Naive thymus-derived CD8-positive, alpha-beta T cell (primary cell): ENCODE data around the gene CALN1. TPM values are rescaled to one million over a fixed set of nuclear protein-coding genes. Genes with fewer than 3 reads are reported as not detected.

Source experiments
- ATAC-seq, 2 donors: fragments of 150-1000 bp; cut with Tn5 transposase in 1 of 2; sonication (Bioruptor Pico), chemical (Tn5 transposase) in 1 of 2; 1 replicate in 1 of 2; 2 replicates in 1 of 2; pipeline ENCODE4 v1.10.0; 2021; ENCODE audit warnings: mild to moderate bottlenecking in 2 of 2, moderate library complexity in 2 of 2
- POLR2A ChIA-PET: fragments of 350-600 bp; sonication (Branson Sonifier 250); formaldehyde crosslinking; loops from one replicate; lab custom pipeline; 2021; ENCODE audit warnings: antibody characterized with exemption; lab: Charles Lee
- DNase-seq, 10 donors: peaks; one replicate each; pipeline versions ENCODE4 v3.0.0 to v3.0.0-alpha.2; 2020 to 2022
- H3K27ac Mint-ChIP-seq, 10 donors: one replicate each; pipeline ENCODE4 v1.8.0; 2020 to 2022; ENCODE audit warnings: mild to moderate bottlenecking in 10 of 10, mixed read lengths in 10 of 10, moderate library complexity in 4 of 10, inconsistent platforms in 1 of 10
- H3K27me3 Mint-ChIP-seq, 5 donors: one replicate each; pipeline ENCODE4 v1.8.0; 2021 to 2022; ENCODE audit warnings: mixed read lengths in 5 of 5
- H3K36me3 Mint-ChIP-seq, 3 donors: one replicate each; pipeline ENCODE4 v1.8.0; 2020 to 2022; ENCODE audit warnings: mixed read lengths in 3 of 3, mild to moderate bottlenecking in 2 of 3, inconsistent platforms in 1 of 3
- H3K4me1 Mint-ChIP-seq, 4 donors: one replicate each; pipeline ENCODE4 v1.8.0; 2021 to 2022; ENCODE audit warnings: mixed read lengths in 4 of 4
- H3K4me3 Mint-ChIP-seq, 10 donors: one replicate each; pipeline ENCODE4 v1.8.0; 2020 to 2022; ENCODE audit warnings: mild to moderate bottlenecking in 10 of 10, mixed read lengths in 10 of 10, moderate library complexity in 6 of 10, inconsistent platforms in 1 of 10
- H3K9me3 Mint-ChIP-seq, 9 donors: one replicate each; pipeline ENCODE4 v1.8.0; 2020 to 2022; ENCODE audit warnings: mixed read lengths in 9 of 9, mild to moderate bottlenecking in 3 of 9, inconsistent platforms in 1 of 9, moderate library complexity in 1 of 9
- polyA plus RNA-seq, 3 donors: library from polyadenylated mRNA; unstranded; fragments of 300-500 nt; fragmentation: Illumina TruSeq; gene quantifications; one replicate each; pipeline ENCODE4 v1.2.3, GENCODE V29; 2021
- total RNA-seq, 8 experiments: library from RNA in 2 of 8; stranded (reverse) in 2 of 8; gene quantifications; one replicate each; pipeline ENCODE4 v1.2.3 and lab custom pipeline; 2021 to 2026

The CALN1 gene
- total and polyA plus RNA-seq, 5 experiments from 2014 or later, result 0.15 TPM; not detected in 4

DNA sequence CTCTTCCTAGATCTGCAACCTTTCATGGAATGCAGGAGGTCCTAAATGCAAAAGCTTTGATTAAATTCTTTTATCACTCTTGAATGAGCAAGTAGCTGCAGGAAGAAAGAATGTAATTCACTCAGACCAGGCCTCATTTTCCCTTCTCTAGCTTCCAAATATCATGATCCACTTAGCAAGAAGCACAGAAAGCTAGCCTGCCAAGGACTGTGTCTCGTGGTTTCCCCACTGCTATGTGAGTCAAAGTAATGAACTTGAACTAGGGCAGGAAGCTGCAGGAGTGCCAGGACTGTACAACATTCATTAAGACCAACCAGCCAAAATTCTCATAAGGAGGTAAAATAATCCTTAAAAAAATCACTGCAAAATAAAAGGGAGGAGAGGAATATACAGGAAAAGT is 379.2 kb downstream of the CALN1 start:
- Mint-ChIP-seq H3K9me3 (peaks cover 0 to 20% (median 16%) of the 10 kb centered on the region in 9 donors), H3K4me1 (peaks cover 0 to 2% (median 0%) of the 10 kb centered on the region in 4 donors), H3K36me3 (no peaks in the 10 kb centered on the region), H3K27me3 (peaks cover 0 to 3% (median 0%) of the 10 kb centered on the region in 5 donors), H3K4me3 (no peak overlapping the region), H3K27ac (no peak overlapping the region)
- no peak for DNase-seq
- no peak for ATAC-seq
- POLR2A ChIA-PET, result no interaction called here

DNA sequence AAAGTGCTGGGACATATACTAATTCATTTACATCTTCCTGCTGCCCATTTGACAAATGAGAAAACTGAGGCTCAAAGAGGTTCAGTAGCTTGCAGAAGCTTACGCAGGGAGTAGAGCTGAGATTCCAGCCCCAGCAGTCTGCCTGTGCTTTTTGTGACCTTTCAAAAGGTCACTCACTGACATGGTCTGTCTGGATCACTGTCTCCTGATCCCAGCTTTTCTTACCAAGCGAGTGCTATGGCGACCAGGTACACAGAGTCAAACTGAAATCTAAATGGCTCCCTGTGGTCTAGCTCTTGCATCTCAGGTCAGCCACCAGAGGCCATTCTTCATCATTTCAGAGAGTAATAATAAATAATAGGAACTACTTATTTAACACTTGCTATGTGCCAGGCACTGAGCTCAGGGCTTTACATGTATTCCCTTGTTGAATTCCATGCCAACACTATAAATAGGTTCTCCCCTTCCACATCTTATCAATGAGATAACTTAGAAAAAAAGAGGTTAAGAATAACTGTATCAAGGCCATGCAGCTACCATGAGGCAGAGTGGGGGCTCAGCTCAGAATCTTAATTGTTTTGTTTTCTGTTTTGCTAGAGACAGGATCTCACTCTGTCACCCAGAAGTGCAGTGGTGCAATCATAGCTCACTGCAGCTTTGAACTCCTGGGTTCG is 381.0 kb downstream of the CALN1 start:
- Mint-ChIP-seq H3K27ac (no peak overlapping the region), H3K4me3 (no peak overlapping the region), H3K4me1 (peaks cover 0 to 2% (median 0%) of the 10 kb centered on the region in 4 donors), H3K9me3 (peaks cover 0 to 18% (median 11%) of the 10 kb centered on the region in 9 donors), H3K27me3 (peaks cover 0 to 3% (median 0%) of the 10 kb centered on the region in 5 donors), H3K36me3 (peaks cover 0 to 5% (median 0%) of the 10 kb centered on the region in 3 donors)
- POLR2A ChIA-PET, result no interaction called here
- no peak for DNase-seq
- ATAC-seq, result no peak

DNA sequence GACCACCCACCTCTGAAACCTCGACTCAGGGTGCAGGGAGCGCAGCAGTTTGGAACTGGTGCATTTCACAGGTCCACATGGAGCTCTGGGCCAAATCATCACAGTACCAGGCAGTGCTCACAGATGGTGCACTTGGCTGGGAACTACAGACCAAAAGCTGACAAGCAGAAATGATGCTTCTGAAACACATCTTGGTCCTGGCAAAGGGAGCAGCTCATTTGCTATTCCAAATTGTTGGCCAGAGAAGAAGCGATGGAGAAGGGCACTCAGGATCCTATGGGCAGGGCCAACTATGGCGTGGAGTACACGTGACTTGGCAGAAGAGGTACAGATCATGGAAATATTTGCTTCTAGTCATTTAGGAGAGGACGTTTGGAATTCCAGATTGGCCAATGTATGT is 383.9 kb downstream of the CALN1 start:
- H3K27ac Mint-ChIP-seq, result no peak overlapping the region
- no peak overlapping the region for H3K4me3 Mint-ChIP-seq
- peaks cover 0 to 25% (median 8%) of the 10 kb centered on the region in 9 donors for H3K9me3 Mint-ChIP-seq
- ATAC-seq (no peak), DNase-seq (no peak)
- no peaks in the 10 kb centered on the region for H3K27me3 Mint-ChIP-seq
- H3K4me1 Mint-ChIP-seq, result no peaks in the 10 kb centered on the region
- POLR2A ChIA-PET, result no interaction called here
- peaks cover 0 to 5% (median 0%) of the 10 kb centered on the region in 3 donors for H3K36me3 Mint-ChIP-seq

DNA sequence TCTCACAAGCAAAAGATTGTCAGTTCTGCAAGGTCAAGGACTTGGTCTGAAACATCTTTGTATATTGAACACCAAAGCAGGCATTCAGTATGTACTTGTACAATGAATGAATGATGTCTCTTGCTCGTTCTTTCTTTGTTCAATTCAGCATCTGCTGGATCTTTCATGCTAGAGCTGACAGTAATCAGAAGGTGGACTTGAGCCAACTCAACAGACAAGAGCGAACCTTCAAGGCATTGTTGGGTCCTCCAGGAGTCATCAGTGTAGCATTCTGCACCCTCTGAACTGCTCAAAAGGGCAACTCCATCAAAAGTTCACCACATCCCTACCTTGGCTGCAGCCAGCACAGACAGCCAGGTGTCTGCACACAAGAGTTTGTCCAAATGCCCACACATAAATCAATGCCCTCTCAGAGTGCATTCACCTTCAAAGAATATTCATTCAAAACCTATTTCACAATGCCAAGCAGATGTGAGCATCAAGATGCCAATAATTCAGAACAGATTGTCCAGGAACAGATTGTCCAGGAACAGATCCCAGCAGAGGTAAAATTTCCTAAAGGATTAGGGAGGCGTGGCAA is 386.7 kb downstream of the CALN1 start:
- Mint-ChIP-seq H3K4me3 (no peak overlapping the region), H3K36me3 (peaks cover 0 to 10% (median 0%) of the 10 kb centered on the region in 3 donors), H3K4me1 (no peaks in the 10 kb centered on the region), H3K9me3 (peaks cover 0 to 27% (median 8%) of the 10 kb centered on the region in 9 donors), H3K27ac (no peak overlapping the region), H3K27me3 (peaks cover 0 to 4% (median 0%) of the 10 kb centered on the region in 5 donors)
- POLR2A ChIA-PET, result no interaction called here
- no peak for DNase-seq
- ATAC-seq, result no peak

- POLR2A ChIA-PET, result no interaction called here
- no peak overlapping the region for H3K4me3 Mint-ChIP-seq
- H3K4me1 Mint-ChIP-seq, result no peaks in the 10 kb centered on the region
- H3K9me3 Mint-ChIP-seq, result peaks cover 0 to 27% (median 12%) of the 10 kb centered on the region in 9 donors
- DNase-seq, result no peak
- no peak for ATAC-seq
- H3K27me3 Mint-ChIP-seq, result peaks cover 0 to 4% (median 0%) of the 10 kb centered on the region in 5 donors
- H3K36me3 Mint-ChIP-seq, result peaks cover 0 to 10% (median 0%) of the 10 kb centered on the region in 3 donors
- no peak overlapping the region for H3K27ac Mint-ChIP-seq
These were observed 388.2 kb downstream of the CALN1 start for GRCh38 chr7:72023926-72024325.

DNA sequence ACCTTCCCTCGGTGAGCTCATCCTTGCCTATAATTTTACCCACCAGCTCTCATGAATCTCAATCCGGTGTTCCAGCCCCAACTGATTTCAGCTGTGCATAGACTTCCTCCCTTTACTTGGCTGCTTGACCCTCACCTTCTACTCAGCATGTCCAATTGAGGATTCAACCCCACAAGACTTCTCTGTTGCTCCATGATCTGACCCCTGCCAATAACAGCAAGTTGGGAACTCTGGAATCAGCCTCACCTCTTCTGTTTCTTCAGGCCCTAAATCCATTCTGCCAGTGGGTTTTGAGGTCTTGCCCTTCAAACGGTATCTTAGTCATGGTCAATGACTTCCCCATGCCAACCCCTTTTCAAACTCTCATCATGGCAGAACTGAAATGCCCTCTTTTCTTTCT is 390.4 kb downstream of the CALN1 start:
- Mint-ChIP-seq H3K9me3 (peaks cover 0 to 27% (median 10%) of the 10 kb centered on the region in 9 donors), H3K36me3 (peaks cover 0 to 5% (median 0%) of the 10 kb centered on the region in 3 donors), H3K27me3 (peaks cover 0 to 4% (median 0%) of the 10 kb centered on the region in 5 donors), H3K4me1 (no peaks in the 10 kb centered on the region), H3K4me3 (no peak overlapping the region), H3K27ac (no peak overlapping the region)
- POLR2A ChIA-PET, result no interaction called here
- ATAC-seq (no peak), DNase-seq (no peak)

DNA sequence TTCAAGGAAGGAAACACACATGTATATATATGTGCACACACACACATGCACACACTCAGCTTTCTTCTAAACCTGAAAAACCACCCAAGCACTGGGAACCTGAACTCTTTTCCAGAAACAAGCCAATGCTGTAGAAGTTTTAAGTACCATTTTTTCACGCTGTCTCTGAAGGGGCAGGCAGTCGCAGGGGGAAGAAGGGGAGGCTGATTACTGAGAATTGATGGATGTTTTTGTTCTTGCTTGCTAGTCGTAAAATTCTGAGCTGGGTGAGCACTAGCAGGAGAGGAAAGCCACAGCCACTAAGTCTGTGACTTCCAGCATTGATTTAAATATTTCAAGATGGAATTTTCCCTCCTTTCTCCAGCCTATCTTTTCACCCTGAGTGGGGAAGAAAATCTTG is 391.8 kb downstream of the CALN1 start:
- Mint-ChIP-seq H3K4me3 (no peak overlapping the region), H3K27ac (no peak overlapping the region), H3K27me3 (peaks cover 0 to 4% (median 0%) of the 10 kb centered on the region in 5 donors), H3K36me3 (peaks cover 0 to 5% (median 0%) of the 10 kb centered on the region in 3 donors), H3K9me3 (peaks cover 0 to 27% (median 9%) of the 10 kb centered on the region in 9 donors), H3K4me1 (no peaks in the 10 kb centered on the region)
- DNase-seq (no peak), ATAC-seq (no peak)
- POLR2A ChIA-PET, result no interaction called here

DNA sequence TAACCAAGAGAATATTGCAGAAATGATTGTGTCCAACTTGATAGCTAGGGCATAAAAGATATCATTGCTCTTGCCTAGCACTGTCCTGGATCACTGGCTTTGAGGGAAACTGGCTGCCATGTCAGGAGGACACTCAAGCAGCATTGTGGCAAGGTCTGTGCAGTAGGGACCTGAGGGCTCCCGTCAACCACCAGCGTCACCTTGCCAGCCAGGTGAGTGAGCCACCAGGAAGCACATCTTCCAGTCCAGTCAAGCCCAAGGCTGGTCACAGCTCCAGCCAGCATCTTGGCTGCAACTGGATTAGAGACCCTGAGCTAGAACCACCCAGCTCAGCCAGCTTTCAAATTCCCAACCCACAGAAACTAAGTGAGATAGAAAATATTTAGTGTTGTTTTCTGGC is 392.7 kb downstream of the CALN1 start:
- POLR2A ChIA-PET, result no interaction called here
- no peak overlapping the region for H3K4me3 Mint-ChIP-seq
- H3K27me3 Mint-ChIP-seq, result peaks cover 0 to 4% (median 0%) of the 10 kb centered on the region in 5 donors
- H3K4me1 Mint-ChIP-seq, result no peaks in the 10 kb centered on the region
- peaks cover 0 to 5% (median 0%) of the 10 kb centered on the region in 3 donors for H3K36me3 Mint-ChIP-seq
- H3K27ac Mint-ChIP-seq, result no peak overlapping the region
- DNase-seq, result no peak
- no peak for ATAC-seq
- peaks cover 0 to 21% (median 12%) of the 10 kb centered on the region in 9 donors for H3K9me3 Mint-ChIP-seq

DNA sequence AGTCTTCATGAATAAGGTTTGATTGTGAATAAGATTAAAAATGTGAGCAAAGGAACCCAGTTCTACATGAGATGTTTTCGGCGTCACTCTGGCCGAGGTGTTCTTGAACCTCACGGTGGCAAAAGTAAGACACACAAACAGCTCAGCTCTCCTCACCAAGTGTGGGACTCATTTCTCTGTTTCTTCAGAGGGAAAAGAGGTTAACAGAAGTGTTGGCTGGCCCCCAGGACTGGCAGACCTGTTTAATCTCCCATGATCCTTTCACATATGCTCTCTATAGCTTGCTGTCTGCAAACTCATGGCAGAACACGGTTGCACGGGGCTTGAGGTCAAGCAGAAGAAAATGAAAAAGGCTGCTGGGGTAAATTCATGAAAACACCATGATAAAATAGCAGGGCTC is 394.4 kb downstream of the CALN1 start:
- no peak for DNase-seq
- H3K27me3 Mint-ChIP-seq, result peaks cover 0 to 4% (median 0%) of the 10 kb centered on the region in 5 donors
- no peaks in the 10 kb centered on the region for H3K4me1 Mint-ChIP-seq
- peaks cover 0 to 5% (median 0%) of the 10 kb centered on the region in 3 donors for H3K36me3 Mint-ChIP-seq
- H3K9me3 Mint-ChIP-seq, result peaks cover 0 to 21% (median 9%) of the 10 kb centered on the region in 9 donors
- H3K4me3 Mint-ChIP-seq, result no peak overlapping the region
- POLR2A ChIA-PET, result no interaction called here
- no peak overlapping the region for H3K27ac Mint-ChIP-seq
- ATAC-seq, result no peak

GRCh38 chr7:72016574-72016973 is 395.6 kb downstream of the CALN1 start:
- no peaks in the 10 kb centered on the region for H3K27me3 Mint-ChIP-seq
- no peak overlapping the region for H3K4me3 Mint-ChIP-seq
- POLR2A ChIA-PET, result no interaction called here
- H3K27ac Mint-ChIP-seq, result no peak overlapping the region
- H3K4me1 Mint-ChIP-seq, result no peaks in the 10 kb centered on the region
- peaks cover 0 to 21% (median 2%) of the 10 kb centered on the region in 9 donors for H3K9me3 Mint-ChIP-seq
- DNase-seq (no peak), ATAC-seq (no peak)
- peaks cover 0 to under 1% (median 0%) of the 10 kb centered on the region in 3 donors for H3K36me3 Mint-ChIP-seq

GRCh38 chr7:72015136-72015535 is 397.0 kb downstream of the CALN1 start:
- no peaks in the 10 kb centered on the region for H3K36me3 Mint-ChIP-seq
- peak overlapping the region in 1 of 10 donors; percentile 5 for H3K27ac Mint-ChIP-seq
- H3K4me1 Mint-ChIP-seq, result no peaks in the 10 kb centered on the region
- no peak for ATAC-seq
- no peak for DNase-seq
- POLR2A ChIA-PET, result no interaction called here
- no peaks in the 10 kb centered on the region for H3K27me3 Mint-ChIP-seq
- peaks cover 0 to 18% (median 3%) of the 10 kb centered on the region in 9 donors for H3K9me3 Mint-ChIP-seq
- H3K4me3 Mint-ChIP-seq, result no peak overlapping the region

GRCh38 chr7:72007018-72007417 is 405.1 kb downstream of the CALN1 start:
- no peak for DNase-seq
- Mint-ChIP-seq H3K27me3 (no peaks in the 10 kb centered on the region), H3K4me3 (no peak overlapping the region), H3K9me3 (peaks cover 0 to 8% (median 3%) of the 10 kb centered on the region in 9 donors), H3K36me3 (no peaks in the 10 kb centered on the region), H3K27ac (no peak overlapping the region), H3K4me1 (no peaks in the 10 kb centered on the region)
- POLR2A ChIA-PET, result no interaction called here
- no peak for ATAC-seq

GRCh38 chr7:72003236-72003635 is 408.9 kb downstream of the CALN1 start:
- H3K27me3 Mint-ChIP-seq, result no peaks in the 10 kb centered on the region
- POLR2A ChIA-PET, result no interaction called here
- no peaks in the 10 kb centered on the region for H3K4me1 Mint-ChIP-seq
- no peak for DNase-seq
- ATAC-seq, result no peak
- no peaks in the 10 kb centered on the region for H3K36me3 Mint-ChIP-seq
- H3K27ac Mint-ChIP-seq, result no peak overlapping the region
- H3K4me3 Mint-ChIP-seq, result no peak overlapping the region
- peaks cover 0 to 8% (median 4%) of the 10 kb centered on the region in 9 donors for H3K9me3 Mint-ChIP-seq
